Retinal pigment epithelial cell (primary cell): ENCODE measurements around the gene GAS7.

Experiments used
- DNase-seq: peaks from one replicate; pipeline ENCODE4 v3.0.0-alpha.2; 2010; ENCODE audit warnings: low read depth
- H3K4me3 ChIP-seq: 2 replicates; pipeline ENCODE4 v1.5.1; 2011; ENCODE audit warnings: mild to moderate bottlenecking, low read length, control low read depth, moderate library complexity
- CTCF ChIP-seq: conservative IDR thresholded peaks from 2 replicates; pipeline ENCODE4 v1.5.1; 2011; ENCODE audit warnings: low read depth, low read length, control low read depth, inconsistent platforms

Gene GAS7

GRCh38 chr17:9935408-9935807 is 263.0 kb downstream of the GAS7 start:
- no peak for TF ChIP-seq CTCF
- H3K4me3 ChIP-seq = no peak overlapping the region
- no peak for DNase-seq

DNA sequence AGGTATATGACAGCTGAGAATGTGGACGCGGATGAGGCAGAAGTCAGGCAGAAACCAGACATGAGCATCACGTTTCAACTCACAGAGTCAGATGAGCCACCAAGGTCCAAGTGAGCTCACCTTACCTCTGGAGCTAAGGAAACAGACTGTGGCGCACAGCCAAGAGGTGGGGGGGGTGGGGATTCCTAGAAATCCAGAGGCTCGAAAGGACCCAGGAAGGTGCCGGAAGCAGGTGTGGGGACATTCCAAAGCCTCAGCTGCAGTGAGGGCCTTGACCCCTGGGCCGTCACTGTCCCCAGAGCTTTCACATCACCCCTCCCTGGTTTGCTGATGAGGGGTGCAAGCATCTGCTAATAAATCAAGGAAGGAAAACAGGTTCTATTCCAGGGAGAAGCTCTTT is 264.1 kb downstream of the GAS7 start:
- no peak for DNase-seq
- no peak for TF ChIP-seq CTCF
- H3K4me3 ChIP-seq = no peak overlapping the region

DNA sequence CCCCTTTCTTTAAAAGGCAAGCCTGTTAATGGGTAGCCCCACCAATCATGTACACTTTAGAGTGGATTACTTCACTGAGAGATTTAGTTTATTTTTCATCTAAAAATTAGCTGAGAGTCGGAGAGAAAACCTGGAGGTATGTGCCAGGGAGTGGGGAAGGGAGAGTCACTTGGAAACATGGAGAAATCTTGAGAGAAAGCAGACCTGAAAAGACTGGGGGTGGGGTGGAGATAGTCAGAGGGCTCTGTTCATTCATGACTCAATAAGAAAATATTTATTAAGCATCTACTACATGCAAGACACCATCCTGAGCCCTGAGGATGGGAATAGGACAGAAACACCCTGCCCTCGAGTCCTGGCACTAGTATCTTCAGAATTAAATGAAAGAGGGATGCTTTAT is 265.9 kb downstream of the GAS7 start:
- DNase-seq = no peak
- no peak for TF ChIP-seq CTCF
- no peak overlapping the region for H3K4me3 ChIP-seq

GRCh38 chr17:9931144-9931741 is 267.2 kb downstream of the GAS7 start:
- TF ChIP-seq CTCF = no peak
- DNase-seq = no peak
- H3K4me3 ChIP-seq = no peak overlapping the region

DNA sequence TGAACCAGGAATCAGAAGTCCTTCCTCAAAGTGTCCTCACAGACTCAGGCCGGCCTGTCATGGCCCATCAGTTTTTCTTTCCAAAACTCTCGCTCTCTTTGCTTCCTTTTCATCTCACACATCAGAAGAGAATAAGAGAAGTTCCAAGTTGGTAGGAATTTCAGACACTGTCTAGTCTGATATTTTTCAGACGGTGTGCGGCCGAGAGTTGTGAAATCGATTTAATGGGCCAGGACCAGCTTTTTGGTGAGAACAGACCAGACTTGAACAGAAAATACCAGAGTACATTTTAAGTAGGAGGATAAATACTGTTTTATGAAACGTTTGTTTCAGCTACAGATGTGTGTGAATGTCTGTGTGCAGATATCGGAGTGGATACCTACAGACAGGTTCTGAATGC is 268.5 kb downstream of the GAS7 start:
- no peak for DNase-seq
- H3K4me3 ChIP-seq = no peak overlapping the region
- TF ChIP-seq CTCF = no peak

GRCh38 chr17:9928601-9929333 is 269.6 kb downstream of the GAS7 start:
- TF ChIP-seq CTCF = peak; percentile 80
- H3K4me3 ChIP-seq = no peak overlapping the region
- DNase-seq = peak; percentile 69
